HG03039 (cell line): ENCODE data around the gene ATP1B3.
"Not testable (repeated sequence)": the region's sequence is repeated elsewhere in the genome, so short reads cannot be mapped to it uniquely, and the experiment has no call there.

Experiments used
- ATAC-seq: cut with Tn5 transposase; IDR thresholded peaks from one replicate; pipeline ENCODE4 v1.9.1; 2021; ENCODE audit warnings: mild to moderate bottlenecking, moderate library complexity; ENCODE audit not compliant: unreplicated experiment

ATP1B3 gene

DNA sequence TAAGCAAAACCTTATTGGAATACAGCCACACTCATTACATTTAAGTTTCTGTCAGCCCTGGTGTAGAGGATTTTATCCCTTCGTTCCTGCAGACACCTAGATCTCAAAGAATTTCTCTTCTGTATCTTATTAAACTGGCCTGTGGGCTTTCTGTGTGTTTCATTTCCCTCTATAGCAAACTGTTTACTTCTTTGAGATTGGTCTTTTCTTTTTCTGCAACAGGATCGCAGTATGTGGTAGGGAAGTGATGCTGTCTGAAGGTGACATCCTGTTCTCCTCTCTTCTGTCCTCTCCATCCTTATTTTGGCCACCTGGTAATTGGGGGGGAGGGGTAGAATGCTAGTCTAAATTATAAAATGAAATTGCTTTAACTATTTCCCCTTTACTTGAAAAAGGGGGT lies 25.5 kb downstream of the ATP1B3 start:
- ATAC-seq: no peak

- ATAC-seq: no peak
Measured at GRCh38 chr3:141904203-141904602, 27.8 kb downstream of the ATP1B3 start.

- no peak for ATAC-seq
Measured at GRCh38 chr3:141905129-141905528, 28.7 kb downstream of the ATP1B3 start.

DNA sequence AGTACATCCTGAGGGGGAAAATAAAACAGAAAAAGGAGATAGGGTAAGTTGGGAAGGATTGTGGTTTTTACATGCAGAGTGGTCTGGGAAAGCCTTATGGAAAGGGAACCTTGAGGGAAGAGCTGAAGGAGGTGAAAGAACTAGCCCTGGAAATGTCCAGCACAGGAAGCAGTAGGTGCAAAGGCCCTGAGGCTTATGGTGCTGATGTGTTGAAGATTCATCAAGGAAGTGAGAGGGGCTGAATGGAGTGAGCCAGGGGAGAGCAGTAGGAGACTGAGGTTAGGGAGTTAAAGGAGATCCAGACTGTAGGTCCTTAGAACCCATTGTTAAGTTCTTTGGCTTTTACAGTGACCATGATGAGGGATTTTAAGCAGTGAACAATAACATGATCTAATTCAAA lies 33.0 kb downstream of the ATP1B3 start:
- no peak for ATAC-seq

- ATAC-seq: not testable (repeated sequence)
Measured at GRCh38 chr3:141909986-141910385, 33.5 kb downstream of the ATP1B3 start.

GRCh38 chr3:141913150-141913811 lies 36.8 kb downstream of the ATP1B3 start:
- ATAC-seq: no peak

- no peak for ATAC-seq
Measured at GRCh38 chr3:141914311-141914710, 37.9 kb downstream of the ATP1B3 start.

DNA sequence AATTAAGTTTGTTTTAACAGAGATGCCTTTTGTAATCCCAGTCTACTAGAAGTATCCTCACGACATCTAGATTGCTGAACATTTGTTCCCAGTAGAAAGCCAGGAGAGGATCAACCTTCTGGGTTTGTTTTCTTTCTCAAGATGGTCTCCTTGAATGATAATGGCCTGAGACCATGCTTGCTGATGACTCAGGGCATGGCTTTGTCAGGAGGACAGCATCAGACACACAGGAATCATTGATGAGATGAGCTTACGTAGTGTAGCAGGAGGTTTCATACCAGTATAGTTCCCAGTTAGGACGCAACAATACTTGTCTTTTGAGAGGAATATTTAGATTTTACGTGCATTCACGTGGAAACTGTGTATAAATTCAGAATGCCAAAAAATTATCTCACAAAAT lies 38.6 kb downstream of the ATP1B3 start:
- no peak for ATAC-seq

DNA sequence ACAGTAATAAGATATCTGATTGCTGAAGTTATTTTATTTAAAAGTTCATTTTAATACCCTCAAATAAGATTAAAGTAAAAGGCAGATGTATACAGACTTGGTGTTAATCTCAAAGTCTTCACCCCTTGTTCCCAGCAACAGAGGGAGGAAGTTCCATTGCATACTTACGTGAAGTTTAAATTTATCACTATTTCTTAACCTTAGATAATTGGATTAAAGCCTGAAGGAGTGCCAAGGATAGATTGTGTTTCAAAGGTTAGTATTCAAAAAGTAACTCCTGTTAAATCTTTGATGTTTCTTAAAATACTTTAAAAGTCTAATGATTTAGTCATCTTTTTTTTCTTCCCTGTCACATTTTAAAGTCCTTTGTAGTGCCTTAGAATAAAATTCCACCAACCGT lies 39.3 kb downstream of the ATP1B3 start:
- ATAC-seq: no peak

- no peak for ATAC-seq
Measured at GRCh38 chr3:141920701-141921100, 44.3 kb downstream of the ATP1B3 start.

DNA sequence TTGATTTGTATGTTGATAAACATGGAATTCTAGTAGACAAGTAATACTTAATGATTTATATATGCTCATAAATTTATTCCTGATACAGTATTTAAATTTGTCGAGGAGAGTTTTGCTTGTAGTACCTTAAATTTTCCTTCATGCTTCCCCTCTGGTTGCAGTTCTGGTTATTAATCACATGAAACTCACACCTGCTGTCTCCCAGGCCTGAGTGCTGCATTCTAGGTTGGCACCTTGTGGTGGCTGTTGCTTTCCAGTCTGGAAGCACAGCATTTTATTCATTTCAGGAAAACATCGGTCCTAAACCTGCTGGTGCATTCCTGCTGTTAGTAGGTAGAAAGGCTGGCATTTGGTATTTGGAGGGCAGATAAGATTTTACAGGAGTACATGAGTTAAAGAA lies 44.9 kb downstream of the ATP1B3 start:
- no peak for ATAC-seq

DNA sequence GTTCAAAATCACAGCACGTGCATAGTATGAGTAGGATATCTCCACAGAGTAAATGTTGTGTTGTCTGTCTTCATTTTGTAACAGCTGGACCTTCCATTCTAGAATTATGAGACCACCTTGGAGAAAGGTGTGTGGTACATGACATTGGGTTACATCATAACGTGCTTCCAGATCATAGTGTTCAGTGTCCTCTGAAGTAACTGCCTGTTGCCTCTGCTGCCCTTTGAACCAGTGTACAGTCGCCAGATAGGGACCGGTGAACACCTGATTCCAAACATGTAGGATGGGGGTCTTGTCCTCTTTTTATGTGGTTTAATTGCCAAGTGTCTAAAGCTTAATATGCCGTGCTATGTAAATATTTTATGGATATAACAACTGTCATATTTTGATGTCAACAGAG lies 49.2 kb downstream of the ATP1B3 start:
- ATAC-seq: not testable (repeated sequence)

DNA sequence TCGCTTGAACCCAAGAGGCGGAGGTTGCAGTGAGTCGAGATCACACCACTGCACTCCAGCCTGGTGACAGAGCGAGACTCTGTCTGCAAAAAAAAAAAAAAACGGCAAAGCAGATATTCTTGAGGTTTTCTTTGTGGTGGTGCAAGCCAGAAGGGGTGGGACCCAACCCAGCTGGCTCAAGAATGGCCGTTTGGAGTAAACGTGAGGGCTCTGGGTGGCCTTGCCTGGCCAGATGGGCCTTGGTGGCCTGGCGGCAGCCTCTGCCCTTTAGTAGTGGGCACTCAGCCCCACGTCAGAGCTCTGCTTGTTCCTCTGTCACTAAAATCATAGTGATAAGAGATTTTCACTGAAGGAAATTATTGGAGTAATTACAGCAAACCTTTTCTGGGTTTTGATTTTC lies 50.5 kb downstream of the ATP1B3 start:
- no peak for ATAC-seq

DNA sequence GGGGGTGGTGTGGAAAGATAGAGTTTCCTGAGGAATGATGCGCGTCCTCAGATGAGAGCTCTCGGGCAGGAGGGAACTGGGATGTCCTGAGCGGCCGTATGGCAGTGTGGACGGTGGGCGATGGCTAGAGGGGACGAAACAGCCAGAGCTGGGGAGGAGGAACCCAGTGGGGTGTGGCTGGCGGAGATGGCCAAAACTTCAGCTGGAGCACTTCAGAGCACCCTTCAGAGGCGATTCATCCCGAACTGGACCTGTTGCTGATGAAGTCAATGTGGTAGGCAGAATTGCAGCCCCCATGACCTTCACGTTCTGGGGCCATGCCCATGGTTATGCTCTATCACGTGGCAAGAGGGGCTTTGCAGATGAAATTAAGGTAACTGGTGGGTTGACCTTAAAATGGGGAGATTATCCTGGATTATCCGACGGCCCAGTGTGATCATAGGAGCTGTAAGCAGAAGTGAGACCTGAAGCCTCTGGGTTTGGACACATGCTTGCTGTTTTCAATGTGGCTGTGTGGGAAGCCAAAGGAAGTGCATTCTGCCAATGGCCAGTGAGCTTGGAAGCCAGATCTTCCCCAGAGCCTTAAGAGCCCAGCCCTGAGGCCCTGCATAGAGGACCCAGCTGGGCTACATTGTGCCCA lies 52.3 kb downstream of the ATP1B3 start:
- ATAC-seq: no peak

- no peak for ATAC-seq
Measured at GRCh38 chr3:141929341-141929995, 53.0 kb downstream of the ATP1B3 start.

DNA sequence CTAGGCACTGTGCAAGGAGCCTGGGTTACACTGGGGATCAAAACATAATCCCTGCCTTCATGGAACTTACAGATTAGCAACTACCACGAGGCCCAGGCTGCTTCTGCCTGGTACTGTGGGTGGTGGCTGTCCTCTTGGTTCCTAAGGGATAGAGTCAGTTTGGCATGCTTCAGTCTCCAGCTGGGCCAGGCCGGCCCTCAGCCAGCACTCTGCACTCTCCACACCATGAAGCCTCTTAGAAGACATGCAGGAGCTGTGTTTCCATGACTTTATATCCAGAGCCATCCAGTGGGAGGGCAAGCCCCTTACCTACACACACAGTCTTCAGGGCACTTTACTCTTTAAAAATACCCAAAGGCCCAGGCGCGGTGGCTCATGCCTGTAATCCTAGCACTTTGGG lies 54.4 kb downstream of the ATP1B3 start:
- no peak for ATAC-seq

DNA sequence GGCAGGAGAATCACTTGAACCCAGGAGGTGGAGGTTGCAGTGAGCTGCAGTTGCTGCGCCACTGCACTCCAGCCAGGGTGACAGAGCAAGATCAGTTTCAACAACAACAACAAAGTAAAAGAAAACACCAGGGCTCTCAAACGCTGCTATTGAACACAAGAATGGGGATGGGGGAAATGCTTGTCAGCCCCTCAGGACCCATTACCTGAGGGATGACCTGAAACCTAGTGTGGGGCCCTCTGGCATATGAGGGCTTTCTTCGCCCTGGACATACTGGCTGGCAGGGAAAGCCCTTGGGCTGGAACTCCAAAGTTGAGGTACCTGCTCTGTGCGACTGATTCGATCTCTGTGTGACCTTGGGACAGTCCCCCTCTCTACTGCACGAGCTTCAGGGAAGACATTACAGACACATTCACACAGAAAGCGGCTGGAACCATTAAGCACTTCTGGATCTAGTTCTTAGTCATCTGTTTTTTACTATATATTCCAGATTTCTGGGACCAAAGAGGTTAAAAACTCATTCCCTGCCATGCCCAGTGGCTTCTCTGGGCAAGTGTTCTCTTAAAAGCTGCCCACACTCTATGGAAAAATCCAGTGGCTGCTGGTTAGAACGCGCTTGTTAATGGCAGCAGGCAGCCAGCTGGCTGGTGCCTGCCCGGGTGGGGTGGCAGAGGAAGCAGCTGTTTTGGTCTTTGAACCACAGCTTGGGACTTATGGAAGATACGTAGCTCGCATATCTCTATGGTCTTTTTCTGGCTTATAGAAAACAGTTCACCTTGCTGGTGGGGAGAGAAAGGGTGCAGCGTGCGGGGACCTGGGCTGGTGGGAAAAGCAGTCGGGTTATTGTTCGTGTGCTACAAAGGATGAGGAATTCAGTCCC lies 57.2 kb downstream of the ATP1B3 start:
- ATAC-seq: no peak

DNA sequence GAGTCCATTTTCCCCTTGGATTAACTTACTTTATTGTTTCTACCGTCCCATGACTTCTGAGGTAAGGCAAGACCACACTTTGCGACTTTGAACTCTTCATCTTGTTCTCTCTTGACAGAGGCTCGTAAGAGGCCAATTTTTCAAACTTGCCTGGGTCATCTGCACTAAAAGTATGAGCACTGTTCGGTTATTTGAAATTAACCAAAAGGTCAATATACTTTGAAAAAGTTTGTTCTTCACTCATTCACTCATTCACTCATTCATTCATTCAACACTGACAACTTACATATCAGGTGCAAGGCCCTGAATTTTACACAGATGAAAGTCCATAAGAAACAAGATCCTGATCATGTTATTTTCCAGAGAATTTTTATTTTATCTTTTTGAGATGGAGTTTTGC lies 57.9 kb downstream of the ATP1B3 start:
- no peak for ATAC-seq

DNA sequence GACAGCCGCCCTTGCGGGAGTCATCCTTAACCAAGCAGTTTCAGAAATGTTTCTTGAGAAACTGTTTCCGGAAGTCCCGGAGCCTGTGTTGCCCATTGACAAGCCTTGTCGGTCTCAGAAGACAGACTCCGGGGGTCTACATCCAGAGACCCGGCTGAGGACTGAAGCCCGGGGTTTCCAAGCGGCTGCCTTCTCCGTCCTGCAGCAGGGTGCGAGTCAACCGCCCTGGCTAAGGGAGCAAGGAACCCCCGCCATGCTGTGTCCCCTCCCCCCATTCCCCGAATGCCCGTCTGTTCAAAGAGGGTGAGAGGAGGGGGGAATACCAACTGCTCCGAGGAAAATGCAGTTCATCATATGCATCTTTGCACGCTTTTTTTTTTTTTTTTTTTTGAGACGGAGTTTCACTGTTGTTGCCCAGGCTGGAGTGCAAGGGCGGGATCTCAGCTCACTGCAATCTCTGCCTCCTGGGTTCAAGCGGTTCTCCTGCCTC lies 61.6 kb downstream of the ATP1B3 start:
- ATAC-seq: no peak

GRCh38 chr3:141939759-141940158 lies 63.3 kb downstream of the ATP1B3 start:
- ATAC-seq: no peak

- no peak for ATAC-seq
Measured at GRCh38 chr3:141940194-141940776, 63.8 kb downstream of the ATP1B3 start.
